HG03521 (cell line): ENCODE data around the gene TCEAL8.
"Not testable (repeated sequence)": the region's sequence is repeated elsewhere in the genome, so short reads cannot be mapped to it uniquely, and the experiment has no call there.

Experiments used
- ATAC-seq: cut with Tn5 transposase; IDR thresholded peaks from one replicate; pipeline ENCODE4 v1.9.1; 2021; ENCODE audit warnings: mild to moderate bottlenecking, moderate library complexity; ENCODE audit not compliant: unreplicated experiment

The TCEAL8 gene

GRCh38 chrX:103254921-103255493 is at the start of gene TCEAL8:
TCEAL8 (minus strand) TSS chrX:103255155; CDS start chrX:103253979, 1,176 bp downstream.
- peak; percentile 98 for ATAC-seq

- no peak for ATAC-seq
Measured at GRCh38 chrX:103304705-103305104, 49.8 kb upstream of the TCEAL8 start.

- ATAC-seq = no peak
Measured at GRCh38 chrX:103293118-103293517, 38.2 kb upstream of the TCEAL8 start.

- no peak for ATAC-seq
Measured at GRCh38 chrX:103279624-103280023, 24.7 kb upstream of the TCEAL8 start.

- ATAC-seq = no peak
Measured at GRCh38 chrX:103276581-103277002, 21.6 kb upstream of the TCEAL8 start, which contains the start of gene TCEAL5. TCEAL5 (minus strand) TSS chrX:103276750; CDS start chrX:103274563, 2,187 bp downstream.

GRCh38 chrX:103275947-103276567 is 21.1 kb upstream of the TCEAL8 start:
- ATAC-seq = no peak

- no peak for ATAC-seq
Measured at GRCh38 chrX:103274284-103274683, 19.3 kb upstream of the TCEAL8 start.

GRCh38 chrX:103258275-103258674 is 3.3 kb upstream of the TCEAL8 start:
- no peak for ATAC-seq

- ATAC-seq = no peak
Measured at GRCh38 chrX:103256651-103257050, 1.7 kb upstream of the TCEAL8 start.

GRCh38 chrX:103254171-103254824 is 657 bp downstream of the TCEAL8 start:
- peak; percentile 17 for ATAC-seq

- ATAC-seq = no peak
Measured at GRCh38 chrX:103253608-103254007, 1.3 kb downstream of the TCEAL8 start.

GRCh38 chrX:103250977-103251376 is 4.0 kb downstream of the TCEAL8 start:
- ATAC-seq = no peak

- no peak for ATAC-seq
Measured at GRCh38 chrX:103249805-103250204, 5.2 kb downstream of the TCEAL8 start.

- ATAC-seq = no peak
Measured at GRCh38 chrX:103248553-103248952, 6.4 kb downstream of the TCEAL8 start.

- ATAC-seq = no peak
Measured at GRCh38 chrX:103240155-103240554, 14.8 kb downstream of the TCEAL8 start.

GRCh38 chrX:103236296-103236695 is 18.7 kb downstream of the TCEAL8 start:
- no peak for ATAC-seq

- ATAC-seq = not testable (repeated sequence)
Measured at GRCh38 chrX:103235608-103236007, 19.3 kb downstream of the TCEAL8 start.

GRCh38 chrX:103234869-103235268 is 20.1 kb downstream of the TCEAL8 start:
- no peak for ATAC-seq

GRCh38 chrX:103233263-103233662 is 21.7 kb downstream of the TCEAL8 start:
- ATAC-seq = no peak

GRCh38 chrX:103225918-103226317 is 29.0 kb downstream of the TCEAL8 start:
- ATAC-seq = not testable (repeated sequence)

- no peak for ATAC-seq
Measured at GRCh38 chrX:103220511-103221323, 34.2 kb downstream of the TCEAL8 start.
